Measurements from ENCODE around the gene PTTG1IP.

Gene PTTG1IP

GRCh38 chr21:44813149-44813548, 60.3 kb downstream of the PTTG1IP start:
- ATAC-seq (no peak), DNase-seq (ENCODE audit: low spot score in 2 of 2) (no peak)
- H3K4me3 Mint-ChIP-seq = no peak overlapping the region
- peaks cover 66% of the 10 kb centered on the region for H3K36me3 Mint-ChIP-seq
- H3K9me3 Mint-ChIP-seq = no peaks in the 10 kb centered on the region
- H3K27ac Mint-ChIP-seq = no peak overlapping the region
- H3K4me1 Mint-ChIP-seq = peaks cover 23% of the 10 kb centered on the region

- Mint-ChIP-seq H3K36me3 (peaks cover 69% of the 10 kb centered on the region), H3K4me3 (no peak overlapping the region), H3K4me1 (peaks cover 23% of the 10 kb centered on the region), H3K27ac (no peak overlapping the region), H3K9me3 (no peaks in the 10 kb centered on the region)
- ATAC-seq (no peak), DNase-seq (ENCODE audit: low spot score in 2 of 2) (no peak)
These were observed 60.9 kb downstream of the PTTG1IP start for GRCh38 chr21:44812640-44813039.

GRCh38 chr21:44810779-44811178, 62.7 kb downstream of the PTTG1IP start:
- ATAC-seq (peak; percentile 14), DNase-seq (ENCODE audit: low spot score in 2 of 2) (no peak)
- no peaks in the 10 kb centered on the region for H3K9me3 Mint-ChIP-seq
- peaks cover 79% of the 10 kb centered on the region for H3K36me3 Mint-ChIP-seq
- H3K4me3 Mint-ChIP-seq = no peak overlapping the region
- H3K4me1 Mint-ChIP-seq = peaks cover 13% of the 10 kb centered on the region
- peak overlapping the region; percentile 14 for H3K27ac Mint-ChIP-seq

- peaks cover 17% of the 10 kb centered on the region for H3K4me1 Mint-ChIP-seq
- ATAC-seq = no peak
- no peak for DNase-seq (ENCODE audit: low spot score in 2 of 2)
- no peak overlapping the region for H3K4me3 Mint-ChIP-seq
- no peaks in the 10 kb centered on the region for H3K9me3 Mint-ChIP-seq
- H3K36me3 Mint-ChIP-seq = peaks cover 74% of the 10 kb centered on the region
- no peak overlapping the region for H3K27ac Mint-ChIP-seq
These were observed 67.6 kb downstream of the PTTG1IP start for GRCh38 chr21:44805859-44806258.

- Mint-ChIP-seq H3K4me3 (no peak overlapping the region), H3K27ac (no peak overlapping the region), H3K36me3 (peaks cover 72% of the 10 kb centered on the region), H3K9me3 (no peaks in the 10 kb centered on the region), H3K4me1 (peaks cover 20% of the 10 kb centered on the region)
- no peak for DNase-seq (ENCODE audit: low spot score in 2 of 2)
- ATAC-seq = no peak
These were observed 68.3 kb downstream of the PTTG1IP start for GRCh38 chr21:44805226-44805625.

GRCh38 chr21:44804762-44805161, 68.7 kb downstream of the PTTG1IP start:
- DNase-seq (ENCODE audit: low spot score in 2 of 2) (no peak), ATAC-seq (no peak)

GRCh38 chr21:44803651-44804050, 69.8 kb downstream of the PTTG1IP start:
- DNase-seq (ENCODE audit: low spot score in 2 of 2) = no peak
- H3K27ac Mint-ChIP-seq = no peak overlapping the region
- H3K4me3 Mint-ChIP-seq = no peak overlapping the region
- ATAC-seq = no peak
- no peaks in the 10 kb centered on the region for H3K9me3 Mint-ChIP-seq
- H3K4me1 Mint-ChIP-seq = peaks cover 33% of the 10 kb centered on the region
- H3K36me3 Mint-ChIP-seq = peaks cover 72% of the 10 kb centered on the region

More at GRCh38 chr21:44804762-44805161, 68.7 kb downstream of the PTTG1IP start:
- H3K4me1 Mint-ChIP-seq = peaks cover 24% of the 10 kb centered on the region
- no peaks in the 10 kb centered on the region for H3K9me3 Mint-ChIP-seq
- H3K36me3 Mint-ChIP-seq = peaks cover 72% of the 10 kb centered on the region
- H3K27ac Mint-ChIP-seq = no peak overlapping the region
- no peak overlapping the region for H3K4me3 Mint-ChIP-seq

- H3K36me3 Mint-ChIP-seq = peaks cover 75% of the 10 kb centered on the region
- no peak for DNase-seq (ENCODE audit: low spot score in 2 of 2)
- peak; percentile 35 for ATAC-seq
- H3K4me3 Mint-ChIP-seq = peak overlapping the region; percentile 83
- H3K4me1 Mint-ChIP-seq = peaks cover 38% of the 10 kb centered on the region
- no peaks in the 10 kb centered on the region for H3K9me3 Mint-ChIP-seq
- peak overlapping the region; percentile 84 for H3K27ac Mint-ChIP-seq
These were observed 70.9 kb downstream of the PTTG1IP start for GRCh38 chr21:44802396-44803153.

GRCh38 chr21:44801468-44802395, 71.8 kb downstream of the PTTG1IP start, which contains the start of gene UBE2G2:
UBE2G2 (minus strand) TSS chr21:44801820; CDS start chr21:44801748, 72 bp downstream.
- no peaks in the 10 kb centered on the region for H3K9me3 Mint-ChIP-seq
- ATAC-seq = peak; percentile 98
- peaks cover 75% of the 10 kb centered on the region for H3K36me3 Mint-ChIP-seq
- DNase-seq (ENCODE audit: low spot score in 2 of 2) = peak; percentile 87 to 94
- peaks cover 42% of the 10 kb centered on the region for H3K4me1 Mint-ChIP-seq
- H3K27ac Mint-ChIP-seq = peak within 1 kb of the TSS; percentile 84
- peak within 1 kb of the TSS; percentile 83 for H3K4me3 Mint-ChIP-seq

GRCh38 chr21:44800971-44801467, 72.5 kb downstream of the PTTG1IP start:
- ATAC-seq (peak; percentile 59), DNase-seq (ENCODE audit: low spot score in 2 of 2) (no peak)
- peak overlapping the region; percentile 83 for H3K4me3 Mint-ChIP-seq
- peaks cover 76% of the 10 kb centered on the region for H3K36me3 Mint-ChIP-seq
- peak overlapping the region; percentile 76 for H3K27ac Mint-ChIP-seq
- peaks cover 49% of the 10 kb centered on the region for H3K4me1 Mint-ChIP-seq
- H3K9me3 Mint-ChIP-seq = no peaks in the 10 kb centered on the region

- Mint-ChIP-seq H3K36me3 (peaks cover 75% of the 10 kb centered on the region), H3K4me3 (peak overlapping the region; percentile 83), H3K4me1 (peaks cover 49% of the 10 kb centered on the region), H3K27ac (peak overlapping the region; percentile 67), H3K9me3 (no peaks in the 10 kb centered on the region)
- DNase-seq (ENCODE audit: low spot score in 2 of 2) (no peak), ATAC-seq (no peak)
These were observed 73.4 kb downstream of the PTTG1IP start for GRCh38 chr21:44800103-44800502.

GRCh38 chr21:44799646-44800045, 73.8 kb downstream of the PTTG1IP start:
- no peak for DNase-seq (ENCODE audit: low spot score in 2 of 2)
- H3K4me1 Mint-ChIP-seq = peaks cover 49% of the 10 kb centered on the region
- H3K27ac Mint-ChIP-seq = peak overlapping the region; percentile 67
- no peak for ATAC-seq
- peaks cover 75% of the 10 kb centered on the region for H3K36me3 Mint-ChIP-seq
- H3K4me3 Mint-ChIP-seq = peak overlapping the region; percentile 83
- no peaks in the 10 kb centered on the region for H3K9me3 Mint-ChIP-seq

Measured in stimulated activated effector memory CD8-positive, alpha-beta T cell treated with anti-CD3 and anti-CD28 coated beads, Interleukin-12 subunit alpha, Interleukin-12 subunit beta, amount 100 ng/mL, for 72 hours (primary cell).